Mononuclear cell (primary cell): ENCODE measurements around the gene PHACTR3. TPM values are rescaled to one million over a fixed set of nuclear protein-coding genes. Genes with fewer than 3 reads are reported as not detected.

ENCODE experiments used
- H3K27me3 ChIP-seq: 2 replicates; pipeline ENCODE4 v1.6.0; 2011; ENCODE audit warnings: low read length, control low read depth; ENCODE audit not compliant: insufficient read depth
- H3K4me1 ChIP-seq: 2 replicates; pipeline ENCODE4 v1.5.1; 2011; ENCODE audit warnings: mild to moderate bottlenecking, low read length, control low read depth; ENCODE audit not compliant: insufficient read depth
- H3K4me3 ChIP-seq: 2 replicates; pipeline ENCODE4 v1.5.1; 2011; ENCODE audit warnings: mild to moderate bottlenecking, low read length, moderate library complexity
- H3K9me3 ChIP-seq: 2 replicates; pipeline ENCODE4 v1.5.1; 2011; ENCODE audit warnings: low read depth, mild to moderate bottlenecking, control low read depth, low read length
- total RNA-seq: library from RNA; depleted of rRNA; stranded (reverse); fragments of >200 nt; gene quantifications from one replicate; pipeline ENCODE4 v1.2.3, GENCODE V29; 2012

Gene PHACTR3
- total RNA-seq, 1 donor: 0.21 TPM

DNA sequence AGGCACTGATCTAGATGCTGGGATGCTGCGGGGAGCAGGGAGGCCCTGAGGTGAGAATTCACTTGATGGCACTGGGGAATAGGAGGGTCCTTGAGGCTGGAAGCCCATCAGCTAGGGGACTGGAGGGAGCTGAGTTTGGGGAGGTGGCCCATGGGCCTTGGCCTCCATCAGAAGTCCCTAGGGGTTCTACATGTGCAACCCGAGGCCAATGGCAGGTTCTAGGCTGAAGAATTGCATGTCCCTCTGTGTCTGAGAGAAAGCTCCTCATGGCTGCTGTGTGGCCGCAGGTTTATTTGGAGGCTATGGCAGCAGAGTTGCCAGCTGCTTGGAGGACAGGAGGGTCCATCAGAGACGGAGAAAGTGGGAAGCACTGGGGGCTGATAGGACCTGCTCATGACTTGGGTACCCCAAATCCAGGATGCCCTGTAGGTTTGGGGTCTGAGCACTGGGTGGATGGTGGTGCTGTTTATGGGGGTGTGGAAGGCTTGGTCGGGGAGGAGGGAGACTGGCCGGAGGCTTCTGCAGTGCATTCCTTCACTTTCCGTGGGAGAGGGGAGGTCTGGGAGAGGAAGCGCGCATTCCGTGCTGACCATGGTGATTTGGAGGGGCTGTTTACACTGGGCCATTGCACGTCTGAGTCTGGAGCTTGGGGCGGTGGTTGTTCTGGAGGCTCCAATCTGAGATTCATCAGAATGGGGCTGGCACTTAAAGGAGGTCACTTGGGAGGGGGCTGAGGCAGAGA lies 24.8 kb upstream of the PHACTR3 start:
- Histone ChIP-seq H3K4me1 (no peaks in the 10 kb centered on the region), H3K27me3 (peaks cover 14% of the 10 kb centered on the region), H3K9me3 (no peaks in the 10 kb centered on the region), H3K4me3 (no peak overlapping the region)

- no peaks in the 10 kb centered on the region for H3K9me3 ChIP-seq
- no peaks in the 10 kb centered on the region for H3K4me1 ChIP-seq
- no peak overlapping the region for H3K4me3 ChIP-seq
- peaks cover 14% of the 10 kb centered on the region for H3K27me3 ChIP-seq
These were observed 24.0 kb upstream of the PHACTR3 start for GRCh38 chr20:59580146-59580946.

- Histone ChIP-seq H3K4me1 (no peaks in the 10 kb centered on the region), H3K4me3 (no peak overlapping the region), H3K9me3 (no peaks in the 10 kb centered on the region), H3K27me3 (peaks cover 14% of the 10 kb centered on the region)
These were observed 23.3 kb upstream of the PHACTR3 start for GRCh38 chr20:59580991-59581401.

DNA sequence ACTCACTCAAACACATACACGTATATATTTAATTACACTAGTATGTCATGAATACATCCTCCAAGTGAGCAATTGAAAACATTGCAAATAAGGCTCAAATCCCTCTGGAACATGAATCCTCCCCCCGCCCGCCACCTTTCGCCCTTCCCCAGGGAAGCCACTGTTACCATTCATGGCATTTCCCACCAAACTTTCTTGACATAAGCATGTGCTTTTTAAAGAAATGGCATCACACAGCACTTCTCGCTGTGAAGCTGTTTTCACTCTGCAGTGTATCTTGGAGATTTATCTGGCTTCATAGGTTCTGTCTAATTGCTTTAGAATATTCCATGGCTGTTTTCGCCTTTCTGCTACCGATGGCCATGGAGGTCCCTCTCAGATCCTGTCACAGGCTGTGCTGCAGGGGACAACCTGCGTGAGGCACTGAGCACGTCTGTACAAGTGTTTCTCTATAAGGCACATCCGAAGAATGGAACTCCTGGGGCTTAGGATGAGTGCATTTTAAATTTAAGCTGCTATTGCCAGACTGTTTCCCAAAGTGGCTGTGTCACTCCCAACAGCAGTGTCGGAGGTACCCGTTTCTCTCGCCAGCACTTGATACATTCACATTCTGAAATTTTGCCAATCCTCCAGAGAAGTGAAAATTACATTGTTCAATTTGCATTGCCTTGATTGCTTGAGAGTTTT lies 22.2 kb upstream of the PHACTR3 start:
- Histone ChIP-seq H3K27me3 (peaks cover 10% of the 10 kb centered on the region), H3K9me3 (no peaks in the 10 kb centered on the region), H3K4me3 (no peak overlapping the region), H3K4me1 (no peaks in the 10 kb centered on the region)

DNA sequence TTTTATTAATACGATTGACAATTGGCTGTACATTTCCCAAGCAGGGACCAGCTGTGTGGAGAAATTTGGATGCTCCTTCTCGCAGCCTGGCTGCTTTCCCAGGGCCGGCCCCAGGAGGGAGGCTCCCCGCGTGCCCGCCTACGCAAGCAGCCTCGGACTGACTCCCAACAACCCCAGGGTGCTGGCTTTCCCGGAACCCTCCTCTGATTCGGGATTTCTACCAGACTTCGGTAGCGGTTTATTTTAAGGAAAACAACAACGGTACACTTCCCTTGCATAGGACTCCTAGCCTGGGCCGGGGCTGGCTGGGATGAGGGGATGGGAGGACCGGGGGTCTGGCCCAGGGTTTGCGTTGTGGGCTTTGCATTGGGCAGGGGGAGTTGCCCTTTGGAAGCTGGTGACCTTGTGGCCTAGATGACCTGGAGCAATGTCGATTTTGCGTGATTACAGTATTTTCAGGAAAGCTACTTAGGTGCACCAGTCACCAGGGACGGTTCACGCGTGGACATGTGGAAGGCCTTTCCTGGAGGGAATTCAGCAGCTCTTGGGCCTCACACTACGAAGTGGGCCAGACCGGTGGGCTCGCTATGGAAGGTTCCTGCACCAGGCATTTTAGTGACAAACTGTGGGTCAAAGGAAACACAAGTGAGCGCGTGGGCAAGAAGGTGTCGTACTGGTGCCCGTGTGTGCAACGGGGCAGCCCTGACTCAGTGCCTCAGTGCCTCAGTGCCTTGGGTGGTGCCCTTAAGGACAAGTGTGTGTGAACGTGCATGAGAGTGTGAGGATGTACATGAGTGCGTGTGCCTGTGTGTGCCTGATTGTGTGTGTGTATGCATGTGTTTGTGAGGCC lies 20.7 kb upstream of the PHACTR3 start:
- Histone ChIP-seq H3K9me3 (no peaks in the 10 kb centered on the region), H3K4me1 (no peaks in the 10 kb centered on the region), H3K27me3 (no peaks in the 10 kb centered on the region), H3K4me3 (no peak overlapping the region)

DNA sequence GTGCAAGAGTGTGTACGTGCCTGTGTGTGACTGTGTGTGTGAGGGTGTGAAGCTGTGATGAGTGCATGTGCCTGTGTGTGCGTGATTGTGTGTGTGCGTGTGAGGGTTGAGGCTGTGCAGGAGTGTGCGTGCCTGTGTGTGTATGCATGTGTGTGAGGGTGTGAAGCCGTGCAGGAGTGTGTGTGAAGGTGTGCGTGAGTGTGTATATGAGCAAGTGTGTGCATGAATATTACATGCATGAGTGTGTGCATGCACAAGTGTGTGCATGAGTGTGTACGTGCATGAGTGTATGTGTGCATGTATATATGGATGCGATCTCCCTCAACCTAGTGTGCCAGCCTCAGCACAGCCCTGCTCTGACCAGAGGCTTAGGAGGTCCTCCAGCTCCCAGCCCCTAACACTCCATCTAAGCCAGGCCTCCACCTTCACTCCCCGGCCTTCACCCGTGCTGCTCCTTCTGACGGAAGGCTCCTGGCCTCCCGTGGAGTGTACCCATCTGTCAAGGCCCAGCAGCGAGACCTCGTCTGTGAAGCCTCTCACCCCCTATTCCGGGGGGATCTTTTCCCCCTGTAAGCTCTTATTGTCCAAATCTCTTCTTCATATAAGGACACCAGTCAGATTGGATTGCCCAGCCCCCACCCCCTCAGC lies 19.9 kb upstream of the PHACTR3 start:
- no peak overlapping the region for H3K4me3 ChIP-seq
- no peaks in the 10 kb centered on the region for H3K27me3 ChIP-seq
- H3K9me3 ChIP-seq: no peaks in the 10 kb centered on the region
- H3K4me1 ChIP-seq: no peaks in the 10 kb centered on the region

DNA sequence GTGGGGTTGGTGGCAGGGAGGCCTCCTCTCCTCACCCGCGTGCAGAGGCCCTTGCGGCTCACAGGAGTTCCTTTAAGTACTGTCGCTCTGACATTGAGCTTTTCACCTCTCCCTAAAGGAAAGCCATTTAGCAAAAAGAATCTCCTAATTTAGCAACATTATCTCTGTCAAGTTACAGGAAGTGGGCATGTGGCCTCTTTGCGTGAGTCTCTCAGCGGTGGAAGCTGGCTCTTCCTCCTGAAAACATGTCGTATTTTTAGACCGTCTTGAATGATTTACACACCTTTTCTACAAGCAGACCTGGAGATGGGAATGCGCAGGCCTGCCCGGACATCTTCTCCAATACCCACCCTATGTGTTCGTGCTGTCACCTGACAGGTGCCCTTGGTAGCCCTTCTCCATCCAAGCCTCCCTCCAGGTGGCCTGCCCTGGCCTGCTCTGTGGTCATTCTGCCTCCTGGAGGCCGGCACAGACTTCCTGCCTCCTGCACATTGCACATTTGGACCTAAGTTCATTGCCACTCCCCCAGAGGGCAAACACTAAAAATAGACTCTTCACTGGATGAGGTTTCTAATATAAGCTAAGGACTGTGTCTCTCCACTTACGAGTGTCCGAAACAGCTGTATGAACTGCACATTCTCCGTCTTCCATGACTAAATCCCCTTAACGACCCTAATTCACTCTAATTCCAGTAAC lies 18.5 kb upstream of the PHACTR3 start:
- Histone ChIP-seq H3K9me3 (no peaks in the 10 kb centered on the region), H3K4me1 (no peaks in the 10 kb centered on the region), H3K4me3 (no peak overlapping the region), H3K27me3 (no peaks in the 10 kb centered on the region)

- Histone ChIP-seq H3K9me3 (no peaks in the 10 kb centered on the region), H3K4me3 (no peak overlapping the region), H3K27me3 (no peaks in the 10 kb centered on the region), H3K4me1 (no peaks in the 10 kb centered on the region)
These were observed 17.7 kb upstream of the PHACTR3 start for GRCh38 chr20:59586613-59587012.

- Histone ChIP-seq H3K4me1 (no peaks in the 10 kb centered on the region), H3K27me3 (no peaks in the 10 kb centered on the region), H3K9me3 (no peaks in the 10 kb centered on the region), H3K4me3 (no peak overlapping the region)
These were observed 16.8 kb upstream of the PHACTR3 start for GRCh38 chr20:59587570-59587969.

- no peak overlapping the region for H3K4me3 ChIP-seq
- H3K9me3 ChIP-seq: no peaks in the 10 kb centered on the region
- H3K27me3 ChIP-seq: no peaks in the 10 kb centered on the region
- no peaks in the 10 kb centered on the region for H3K4me1 ChIP-seq
These were observed 16.0 kb upstream of the PHACTR3 start for GRCh38 chr20:59588236-59588855.

DNA sequence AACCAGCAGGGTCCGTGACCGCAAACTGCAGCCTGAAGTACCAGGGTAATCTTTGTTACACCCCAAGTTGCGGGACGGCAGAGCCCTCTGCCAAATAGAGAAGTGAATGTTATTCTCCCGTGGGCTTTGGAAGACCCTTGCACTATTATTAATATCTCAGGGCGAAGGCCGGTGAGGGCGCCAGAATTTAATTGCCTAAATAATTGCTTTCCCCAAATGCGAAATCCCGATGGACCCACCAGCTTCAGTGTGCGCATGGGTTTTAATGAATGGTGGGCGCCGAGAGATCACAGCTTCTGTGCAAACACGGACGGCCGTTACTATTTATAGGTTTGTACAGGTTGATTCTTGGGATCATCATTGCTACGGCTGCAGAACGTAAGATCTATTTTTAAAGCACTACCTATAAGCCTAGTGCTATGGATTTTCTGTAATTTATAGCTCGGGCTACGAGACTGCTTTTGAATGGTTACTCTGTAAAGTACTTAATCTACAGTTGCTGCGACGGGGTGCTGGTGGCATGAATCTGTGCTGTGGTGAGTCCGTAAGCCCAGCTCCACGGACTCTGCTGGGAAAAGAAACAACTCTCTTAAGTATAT lies 15.2 kb upstream of the PHACTR3 start:
- no peaks in the 10 kb centered on the region for H3K9me3 ChIP-seq
- H3K4me3 ChIP-seq: no peak overlapping the region
- no peaks in the 10 kb centered on the region for H3K4me1 ChIP-seq
- no peaks in the 10 kb centered on the region for H3K27me3 ChIP-seq

DNA sequence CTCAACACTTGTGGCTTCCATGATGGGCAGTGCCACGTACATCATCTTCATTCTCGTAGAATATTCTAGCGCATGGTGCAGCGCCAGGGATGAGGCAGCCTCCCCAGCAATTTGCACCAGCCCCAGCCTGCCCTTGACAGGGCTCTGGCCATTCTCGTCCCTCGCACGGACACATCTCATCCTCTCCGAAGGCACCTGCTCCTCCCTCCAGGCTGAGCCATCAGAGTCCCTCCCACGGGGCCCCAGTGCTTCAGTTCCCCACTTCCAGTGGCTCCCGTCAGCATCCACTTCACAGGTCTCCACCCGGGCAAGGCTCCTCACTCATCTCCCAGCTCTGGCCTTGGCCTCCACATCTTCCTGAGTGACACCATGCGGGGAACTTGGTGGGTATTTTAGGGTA lies 13.3 kb upstream of the PHACTR3 start:
- no peaks in the 10 kb centered on the region for H3K9me3 ChIP-seq
- no peak overlapping the region for H3K4me3 ChIP-seq
- H3K4me1 ChIP-seq: no peaks in the 10 kb centered on the region
- H3K27me3 ChIP-seq: peaks cover 2% of the 10 kb centered on the region

- no peaks in the 10 kb centered on the region for H3K4me1 ChIP-seq
- H3K27me3 ChIP-seq: peaks cover 2% of the 10 kb centered on the region
- no peak overlapping the region for H3K4me3 ChIP-seq
- H3K9me3 ChIP-seq: no peaks in the 10 kb centered on the region
These were observed 7.7 kb upstream of the PHACTR3 start for GRCh38 chr20:59596690-59597089.
